Suprapubic skin (tissue), 3 donors: Measurements from ENCODE around the gene EIF2S1.

Source experiments
- POLR2A ChIP-seq, 2 donors: fragments of 450-650 bp; IDR thresholded peaks; one replicate each; pipeline ENCODE4 v1.6.1; 2017; ENCODE audit warnings: antibody characterized with exemption in 2 of 2, mild to moderate bottlenecking in 2 of 2, moderate library complexity in 2 of 2
- TF ChIP-seq, protein P1 (sequence below), 2 donors: fragments of 200-600 bp in 1 of 2; fragments of 450-650 bp in 1 of 2; sonication (generic) in 1 of 2; IDR thresholded peaks; one replicate each; pipeline ENCODE4 v1.5.1; 2016 to 2019; ENCODE audit warnings: antibody characterized with exemption in 2 of 2, mild to moderate bottlenecking in 1 of 2, moderate library complexity in 1 of 2

DNA sequence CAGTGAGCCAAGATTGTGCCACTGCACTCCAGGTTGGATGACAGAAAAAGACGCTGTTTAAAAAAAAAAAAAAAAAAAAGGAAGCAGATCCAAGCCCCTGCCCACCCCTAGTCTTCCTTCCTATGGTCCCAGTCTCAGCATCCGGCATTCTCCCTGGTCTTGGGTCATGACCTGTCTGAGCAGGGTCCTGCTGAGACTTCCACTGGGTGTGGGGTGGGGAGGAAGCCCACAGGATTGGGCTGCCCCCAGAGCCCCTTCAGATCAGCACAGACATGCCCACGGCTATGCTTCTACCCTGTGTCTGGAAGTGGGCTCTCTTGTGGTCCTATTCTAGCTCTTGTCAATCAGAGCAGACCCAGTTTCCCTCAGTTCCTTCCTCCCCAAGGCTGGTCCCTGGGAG is 64.4 kb downstream of the EIF2S1 start:
- TF ChIP-seq, protein P1, sequence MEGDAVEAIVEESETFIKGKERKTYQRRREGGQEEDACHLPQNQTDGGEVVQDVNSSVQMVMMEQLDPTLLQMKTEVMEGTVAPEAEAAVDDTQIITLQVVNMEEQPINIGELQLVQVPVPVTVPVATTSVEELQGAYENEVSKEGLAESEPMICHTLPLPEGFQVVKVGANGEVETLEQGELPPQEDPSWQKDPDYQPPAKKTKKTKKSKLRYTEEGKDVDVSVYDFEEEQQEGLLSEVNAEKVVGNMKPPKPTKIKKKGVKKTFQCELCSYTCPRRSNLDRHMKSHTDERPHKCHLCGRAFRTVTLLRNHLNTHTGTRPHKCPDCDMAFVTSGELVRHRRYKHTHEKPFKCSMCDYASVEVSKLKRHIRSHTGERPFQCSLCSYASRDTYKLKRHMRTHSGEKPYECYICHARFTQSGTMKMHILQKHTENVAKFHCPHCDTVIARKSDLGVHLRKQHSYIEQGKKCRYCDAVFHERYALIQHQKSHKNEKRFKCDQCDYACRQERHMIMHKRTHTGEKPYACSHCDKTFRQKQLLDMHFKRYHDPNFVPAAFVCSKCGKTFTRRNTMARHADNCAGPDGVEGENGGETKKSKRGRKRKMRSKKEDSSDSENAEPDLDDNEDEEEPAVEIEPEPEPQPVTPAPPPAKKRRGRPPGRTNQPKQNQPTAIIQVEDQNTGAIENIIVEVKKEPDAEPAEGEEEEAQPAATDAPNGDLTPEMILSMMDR (IDR thresholded peaks at IDR 0.05) = no peak
- TF ChIP-seq POLR2A (IDR thresholded peaks at IDR 0.05) = no peak
